GM12872 (cell line): ENCODE data around the gene NEURL1.

Experiments
- CTCF ChIP-seq: IDR thresholded peaks from 3 replicates; pipeline ENCODE4 v1.5.1; 2011; ENCODE audit warnings: low read depth, mild to moderate bottlenecking, low read length, moderate library complexity; ENCODE audit not compliant: insufficient read depth

The NEURL1 gene

DNA sequence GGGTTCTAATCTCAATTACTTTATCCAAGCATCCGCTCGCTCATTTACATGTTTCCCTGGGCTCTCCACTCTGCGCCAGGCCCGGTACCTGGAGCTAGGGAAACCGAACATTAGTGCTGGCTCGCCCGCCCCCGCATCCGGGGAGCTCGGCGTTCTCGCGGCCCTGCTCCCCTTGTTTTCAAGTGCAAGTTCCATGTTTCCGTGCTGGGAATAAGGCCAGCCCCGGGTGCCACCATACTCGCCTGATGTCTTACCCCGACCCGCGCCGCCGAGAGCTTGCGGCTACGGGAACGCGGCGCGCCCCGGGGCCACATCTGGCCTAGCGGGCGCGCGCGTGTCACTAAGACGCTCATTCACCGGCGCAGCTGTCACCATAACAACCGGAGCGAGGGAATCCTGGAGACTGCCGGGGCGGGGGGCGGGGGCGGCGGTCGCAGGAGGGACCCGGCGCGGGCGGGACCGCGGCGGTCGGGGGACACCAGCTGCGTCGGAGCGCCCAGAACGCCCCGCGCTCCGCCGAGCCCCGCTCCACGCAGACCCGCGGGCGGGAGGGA lies at the start of gene NEURL1:
NEURL1 (plus strand) TSS at position 344 of the 554 bp plus-strand sequence. CDS start 683 bp downstream, outside the sequence.
- no peak for TF ChIP-seq CTCF

DNA sequence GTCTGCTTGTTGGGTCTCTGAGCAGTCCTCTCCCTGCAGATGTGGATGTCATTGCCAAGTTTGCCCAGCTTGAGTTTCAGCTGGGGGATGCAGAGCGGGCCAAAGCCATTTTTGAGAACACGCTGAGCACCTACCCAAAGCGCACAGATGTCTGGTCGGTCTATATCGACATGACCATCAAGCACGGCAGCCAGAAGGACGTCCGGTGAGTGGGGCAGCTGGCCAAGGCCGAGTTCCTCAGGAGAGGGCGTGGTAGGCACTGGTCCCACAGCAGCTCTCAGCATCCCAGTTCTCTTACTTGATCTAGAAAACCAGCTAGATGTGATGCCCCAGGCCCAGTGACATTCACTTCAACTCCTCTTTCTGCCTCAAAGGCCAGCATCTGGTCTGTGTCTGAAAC lies 49.0 kb upstream of the NEURL1 start:
- no peak for TF ChIP-seq CTCF

- TF ChIP-seq CTCF, result no peak
Observed at GRCh38 chr10:103445366-103445765, 48.1 kb upstream of the NEURL1 start.

GRCh38 chr10:103445767-103446567 lies 47.5 kb upstream of the NEURL1 start:
- TF ChIP-seq CTCF, result no peak

DNA sequence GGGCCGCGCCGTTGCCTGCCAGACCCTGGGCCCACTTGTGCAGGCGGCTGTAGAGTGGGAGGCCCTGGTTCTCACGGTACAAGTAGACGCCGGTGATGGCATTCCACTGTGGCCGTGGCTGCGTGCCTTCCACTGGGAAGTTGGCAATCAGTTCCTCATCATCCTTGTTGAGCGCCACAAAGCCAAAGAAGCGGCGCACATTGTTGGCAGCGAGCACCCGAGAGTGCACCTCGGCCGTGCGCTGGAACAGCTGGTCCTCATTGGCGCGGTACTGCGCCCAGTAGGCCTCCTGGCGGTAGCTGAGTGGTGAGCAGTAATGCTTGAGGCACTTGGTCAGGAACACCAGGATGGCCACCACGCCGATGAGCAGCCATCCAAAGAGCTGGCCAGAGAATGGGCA lies 46.3 kb upstream of the NEURL1 start:
- no peak for TF ChIP-seq CTCF

DNA sequence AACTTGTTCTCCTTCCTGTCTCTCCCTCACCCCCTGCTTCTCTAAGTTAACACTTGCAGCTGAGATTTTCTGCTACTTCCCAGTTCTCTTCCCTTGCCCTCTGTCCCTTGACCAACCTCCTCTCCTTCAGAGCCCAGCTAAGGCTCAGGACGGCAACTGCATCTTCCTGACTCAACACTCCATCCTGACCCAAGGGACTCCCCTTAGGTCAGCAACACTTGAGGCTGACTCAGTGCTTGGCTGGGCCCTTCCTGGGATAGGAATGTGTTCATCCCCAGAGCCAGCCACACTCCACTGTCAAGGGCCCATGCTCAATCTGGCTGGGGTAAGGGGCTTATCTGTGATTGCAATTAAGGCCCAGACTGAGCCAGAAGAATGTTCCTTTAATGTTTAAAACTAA lies 44.8 kb upstream of the NEURL1 start:
- TF ChIP-seq CTCF, result no peak

- no peak for TF ChIP-seq CTCF
Observed at GRCh38 chr10:103449208-103450144, 44.0 kb upstream of the NEURL1 start.
